ENCODE data around the gene PBLD. TPM values are rescaled to one million over a fixed set of nuclear protein-coding genes. Genes with fewer than 3 reads are reported as not detected.

Gene PBLD
- total RNA-seq, 1 experiment from 2014 or later, result 11.7 TPM

GRCh38 chr10:68348265-68348741 is 15.6 kb upstream of the PBLD start:
- Histone ChIP-seq H3K27me3 (ENCODE audit: insufficient read depth, low read depth) (no peaks in the 10 kb centered on the region), H3F3A (ENCODE audit: insufficient read depth, low read depth) (peaks cover 59% of the 10 kb centered on the region), H3K9me2 (ENCODE audit: insufficient read depth) (no peaks in the 10 kb centered on the region), H2AFZ (no peak overlapping the region), H3K4me2 (no peak overlapping the region), H3K4me3 (no peak overlapping the region), H3K4me1 (replicated peaks; ENCODE audit: insufficient read depth) (no peaks in the 10 kb centered on the region), H3K36me3 (ENCODE audit: low read depth) (peaks cover 31% of the 10 kb centered on the region), H3K9me3 (ENCODE audit: insufficient read depth, low read depth) (no peaks in the 10 kb centered on the region), H3K27ac (no peak overlapping the region), H3K79me2 (ENCODE audit: low read depth) (no peaks in the 10 kb centered on the region), H4K20me1 (ENCODE audit: insufficient read depth) (peaks cover 16% of the 10 kb centered on the region)
- CTCF ChIA-PET, result interaction anchor here (0.6 to 1.2 kb wide), 8 partner anchors 15 to 609 kb away, joined by 3 to 11 read pairs (median 6); no protein-coding TSS in a partner anchor
- TF ChIP-seq EZH2 (IDR thresholded peaks at IDR 0.05; ENCODE audit: low read depth), result no peak
- TF ChIP-seq CTCF (conservative IDR thresholded peaks at IDR 0.05), result peak; percentile 88
- POLR2A ChIA-PET (ENCODE audit: unreplicated experiment), result no interaction called here
- DNase-seq, result peak in 1 of 2 experiments; percentile 38
- BruUV-seq (replicated peaks), result no TSS peak
- intact Hi-C loops (cut with micrococcal nuclease; ENCODE audit: unreplicated experiment), result loop anchor here (2.0 kb wide), 2 partner anchors 136 to 560 kb away; no protein-coding TSS in a partner anchor

GRCh38 chr10:68346774-68347173 is 14.0 kb upstream of the PBLD start:
- BruUV-seq (replicated peaks), result no TSS peak
- POLR2A ChIA-PET (ENCODE audit: unreplicated experiment), result interaction anchor here (0.6 to 0.7 kb wide), 2 partner anchors 159 to 972 kb away, joined by 3 to 5 read pairs; no protein-coding TSS in a partner anchor

GRCh38 chr10:68345621-68346020 is 12.9 kb upstream of the PBLD start:
- intact Hi-C loops (cut with micrococcal nuclease; ENCODE audit: unreplicated experiment), result no loop called here
- Histone ChIP-seq H4K20me1 (ENCODE audit: insufficient read depth) (peaks cover 43% of the 10 kb centered on the region), H3K4me1 (replicated peaks; ENCODE audit: insufficient read depth) (no peaks in the 10 kb centered on the region), H3K36me3 (ENCODE audit: low read depth) (peaks cover 49% of the 10 kb centered on the region), H2AFZ (no peak overlapping the region), H3K27ac (no peak overlapping the region), H3F3A (ENCODE audit: insufficient read depth, low read depth) (peaks cover 86% of the 10 kb centered on the region), H3K9me3 (ENCODE audit: insufficient read depth, low read depth) (no peaks in the 10 kb centered on the region), H3K27me3 (ENCODE audit: insufficient read depth, low read depth) (no peaks in the 10 kb centered on the region), H3K79me2 (ENCODE audit: low read depth) (peaks cover 18% of the 10 kb centered on the region), H3K4me2 (no peak overlapping the region), H3K9me2 (ENCODE audit: insufficient read depth) (no peaks in the 10 kb centered on the region), H3K4me3 (no peak overlapping the region)
- TF ChIP-seq CTCF (conservative IDR thresholded peaks at IDR 0.05) (no peak), EZH2 (IDR thresholded peaks at IDR 0.05; ENCODE audit: low read depth) (no peak)
- ChIA-PET POLR2A (ENCODE audit: unreplicated experiment) (no interaction called here), CTCF (no interaction called here)
- BruUV-seq (replicated peaks), result no TSS peak
- DNase-seq, result no peak

More at GRCh38 chr10:68346774-68347173, 14.0 kb upstream of the PBLD start:
- Histone ChIP-seq H4K20me1 (ENCODE audit: insufficient read depth) (peaks cover 31% of the 10 kb centered on the region), H3K9me3 (ENCODE audit: insufficient read depth, low read depth) (no peaks in the 10 kb centered on the region), H3K27me3 (ENCODE audit: insufficient read depth, low read depth) (no peaks in the 10 kb centered on the region), H3K4me1 (replicated peaks; ENCODE audit: insufficient read depth) (no peaks in the 10 kb centered on the region), H2AFZ (no peak overlapping the region), H3K4me3 (no peak overlapping the region), H3K27ac (no peak overlapping the region), H3K9me2 (ENCODE audit: insufficient read depth) (no peaks in the 10 kb centered on the region), H3K4me2 (no peak overlapping the region), H3K36me3 (ENCODE audit: low read depth) (peaks cover 39% of the 10 kb centered on the region), H3F3A (ENCODE audit: insufficient read depth, low read depth) (peaks cover 74% of the 10 kb centered on the region), H3K79me2 (ENCODE audit: low read depth) (peaks cover 7% of the 10 kb centered on the region)
- TF ChIP-seq EZH2 (IDR thresholded peaks at IDR 0.05; ENCODE audit: low read depth) (no peak), CTCF (conservative IDR thresholded peaks at IDR 0.05) (no peak)
- intact Hi-C loops (cut with micrococcal nuclease; ENCODE audit: unreplicated experiment), result no loop called here
- no peak for DNase-seq
- CTCF ChIA-PET, result interaction anchor here (0.6 kb wide), 2 partner anchors 332 to 481 kb away, joined by 4 to 5 read pairs; partner anchors contain the start of gene STOX1
